Mucosa of descending colon (tissue), 3 donors: ENCODE measurements around the gene MOB3B. TPM values are rescaled to one million over a fixed set of nuclear protein-coding genes. Genes with fewer than 3 reads are reported as not detected.

Source experiments
- ATAC-seq: fragments of 200-7000 bp; cut with Tn5 transposase; one replicate; pipeline ENCODE4 v1.9.1; 2020; ENCODE audit warnings: mild to moderate bottlenecking, moderate library complexity
- DNase-seq, 3 donors: peaks; one replicate each; pipeline ENCODE4 v3.0.0-alpha.2; 2020
- H3K36me3 ChIP-seq: fragments of 200-600 bp; one replicate; pipeline ENCODE4 v1.8.0; 2021; ENCODE audit warnings: low read depth, mild to moderate bottlenecking
- H3K4me1 ChIP-seq: fragments of 200-600 bp; one replicate; pipeline ENCODE4 v1.8.0; 2021; ENCODE audit warnings: low read depth, mild to moderate bottlenecking
- H3K4me3 ChIP-seq: fragments of 200-600 bp; one replicate; pipeline ENCODE4 v1.8.0; 2021; ENCODE audit warnings: mild to moderate bottlenecking
- H3K9me3 ChIP-seq: fragments of 200-600 bp; one replicate; pipeline ENCODE4 v1.8.0; 2021; ENCODE audit warnings: mild to moderate bottlenecking
- CTCF ChIP-seq: fragments of 200-600 bp; IDR thresholded peaks from one replicate; pipeline ENCODE4 v1.8.0; 2022; ENCODE audit warnings: antibody characterized with exemption, mild to moderate bottlenecking
- intact Hi-C, 2 donors: fragments of 100-400 bp; cut with DNase I in 1 of 2; cut with micrococcal nuclease in 1 of 2; formaldehyde crosslinking; loops; one replicate each; pipeline versions ENCODE4 v1.11.0 to v1.11.1; 2022; cut with DNase I, micrococcal nuclease
- total RNA-seq, 3 donors: library from RNA; stranded (reverse); fragmentation: NEBNext Ultra II Directional in 2 of 3; extraction: Animal tissue kit (Norgen Biotek cat#: 25700) in 2 of 3; gene quantifications; one replicate each; pipeline versions ENCODE4 v1.2.1 to v1.2.4, GENCODE V29; 2021 to 2023
- donor health status: DM: no; HTN: no; CAD: no; lungs with moderate emphysema.
- donor health status: DM: no; HTN: no; CAD: no.
- donor health status: DM: no; HTN: yes; CAD: no.

Gene MOB3B
- total RNA-seq, 3 donors from 2014 or later, result 34.6 to 57.5 (median 41.7) TPM

GRCh38 chr9:27540502-27540901, 10.9 kb upstream of the MOB3B start:
- Histone ChIP-seq H3K4me3 (no peak overlapping the region), H3K36me3 (no peaks in the 10 kb centered on the region), H3K9me3 (no peaks in the 10 kb centered on the region), H3K4me1 (peaks cover 4% of the 10 kb centered on the region)
- ATAC-seq (no peak), DNase-seq (no peak)
- intact Hi-C loops, result no loop called here
- no peak for TF ChIP-seq CTCF

GRCh38 chr9:27539479-27540441, 10.1 kb upstream of the MOB3B start:
- Histone ChIP-seq H3K4me1 (no peaks in the 10 kb centered on the region), H3K36me3 (no peaks in the 10 kb centered on the region), H3K4me3 (no peak overlapping the region), H3K9me3 (no peaks in the 10 kb centered on the region)
- intact Hi-C loops, result no loop called here
- no peak for TF ChIP-seq CTCF
- ATAC-seq, result peak; percentile 44
- DNase-seq, result no peak

- Histone ChIP-seq H3K36me3 (no peaks in the 10 kb centered on the region), H3K4me1 (no peaks in the 10 kb centered on the region), H3K4me3 (no peak overlapping the region), H3K9me3 (no peaks in the 10 kb centered on the region)
- DNase-seq (no peak), ATAC-seq (peak; percentile 66)
- intact Hi-C loops, result no loop called here
- TF ChIP-seq CTCF, result no peak
Measured at GRCh38 chr9:27538647-27539046, 9.0 kb upstream of the MOB3B start.

- H3K4me3 ChIP-seq, result no peak overlapping the region
- H3K4me1 ChIP-seq, result no peaks in the 10 kb centered on the region
Measured at GRCh38 chr9:27537756-27538155, 8.1 kb upstream of the MOB3B start.

GRCh38 chr9:27537027-27537435, 7.4 kb upstream of the MOB3B start:
- no peak for ATAC-seq
- no peak overlapping the region for H3K4me3 ChIP-seq
- intact Hi-C loops, result no loop called here
- no peaks in the 10 kb centered on the region for H3K4me1 ChIP-seq
- no peaks in the 10 kb centered on the region for H3K36me3 ChIP-seq
- DNase-seq, result no peak
- H3K9me3 ChIP-seq, result no peaks in the 10 kb centered on the region
- TF ChIP-seq CTCF, result no peak

More at GRCh38 chr9:27537756-27538155, 8.1 kb upstream of the MOB3B start:
- intact Hi-C loops, result no loop called here
- ATAC-seq, result no peak
- Histone ChIP-seq H3K36me3 (no peaks in the 10 kb centered on the region), H3K9me3 (no peaks in the 10 kb centered on the region)
- no peak for DNase-seq
- no peak for TF ChIP-seq CTCF
